Stimulated activated CD8-positive, alpha-beta memory T cell treated with anti-CD3 and anti-CD28 coated beads, Interleukin-4, amount 100 ng/mL, for 1 hour (primary cell): Measurements from ENCODE around the gene DMD.
"Not testable (repeated sequence)": the region's sequence is repeated elsewhere in the genome, so short reads cannot be mapped to it uniquely, and the experiment has no call there.

Source experiments
- DNase-seq, 2 donors: peaks; one replicate each; pipeline ENCODE4 v3.0.0-alpha.2; 2020; ENCODE audit warnings: low read depth in 2 of 2, low spot score in 1 of 2

Gene DMD

GRCh38 chrX:32087663-32088062 is 1123.7 kb downstream of the DMD start:
- no peak for DNase-seq

GRCh38 chrX:32084757-32085156 is 1126.6 kb downstream of the DMD start:
- no peak for DNase-seq

DNA sequence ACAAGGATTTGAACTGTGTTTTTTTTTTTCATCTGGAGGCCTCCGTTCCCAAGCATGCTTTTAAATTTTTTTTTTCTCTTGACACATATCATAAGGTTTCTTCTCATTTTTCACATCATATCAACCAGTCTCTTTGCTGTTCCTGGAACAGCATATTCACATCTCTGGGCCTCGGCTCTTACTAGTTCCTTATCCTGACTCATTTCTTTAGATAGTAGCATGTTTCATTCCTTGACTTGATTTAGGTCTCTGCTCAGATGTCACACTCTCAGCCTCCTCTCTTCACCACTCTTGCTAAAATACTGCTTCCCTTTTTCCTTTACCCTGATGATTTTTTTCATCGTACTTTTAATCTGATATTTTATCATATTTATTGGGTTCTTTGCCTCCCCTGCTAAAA is 1163.1 kb downstream of the DMD start:
- no peak for DNase-seq

GRCh38 chrX:32045149-32045548 is 1166.2 kb downstream of the DMD start:
- no peak for DNase-seq

- no peak for DNase-seq
Observed at GRCh38 chrX:32041181-32041580, 1170.2 kb downstream of the DMD start.

DNA sequence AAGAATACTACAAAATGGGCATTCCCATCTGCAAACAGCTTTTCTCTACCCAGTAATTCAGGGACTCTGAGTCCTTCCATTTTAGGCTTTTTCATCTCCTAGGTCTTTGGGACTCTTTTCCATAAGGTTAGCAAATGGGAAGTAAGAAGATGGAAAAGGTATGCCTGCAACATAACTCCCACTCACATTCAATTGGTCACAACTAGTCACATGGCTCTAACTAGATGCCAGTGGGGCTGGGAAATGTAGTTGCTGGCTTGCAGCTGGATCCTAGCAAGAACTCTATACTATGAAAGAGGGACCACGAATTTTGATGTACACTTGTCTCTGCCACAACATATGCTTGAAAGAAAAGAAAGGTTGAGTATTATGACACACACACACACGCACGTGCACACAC is 1184.6 kb downstream of the DMD start:
- DNase-seq, result no peak

DNA sequence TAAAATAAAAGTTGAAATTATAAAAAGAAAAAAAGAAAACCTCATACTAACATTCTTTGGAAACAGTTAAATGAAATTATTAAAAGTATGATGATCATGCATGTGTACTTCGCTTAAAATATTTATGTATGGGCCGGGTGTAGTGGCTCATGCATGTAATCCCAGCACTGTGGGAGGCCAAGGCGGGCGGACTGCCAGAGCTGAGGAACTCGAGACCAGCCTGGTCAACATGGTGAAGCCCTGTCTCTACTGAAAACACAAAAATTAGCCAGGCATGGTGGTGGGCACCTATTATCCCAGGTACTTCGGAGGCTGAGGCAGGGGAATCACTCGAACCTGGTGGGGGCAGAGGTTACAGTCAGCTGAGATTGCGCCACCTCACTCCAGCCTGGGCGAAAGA is 1187.3 kb downstream of the DMD start:
- DNase-seq, result no peak

- no peak for DNase-seq
Observed at GRCh38 chrX:32016195-32016594, 1195.2 kb downstream of the DMD start.

- no peak for DNase-seq
Observed at GRCh38 chrX:32010948-32011347, 1200.4 kb downstream of the DMD start.

- DNase-seq, result no peak
Observed at GRCh38 chrX:32010212-32010611, 1201.1 kb downstream of the DMD start.

GRCh38 chrX:31993637-31994036 is 1217.7 kb downstream of the DMD start:
- no peak for DNase-seq

- DNase-seq, result no peak
Observed at GRCh38 chrX:31988975-31989374, 1222.4 kb downstream of the DMD start.

- DNase-seq, result no peak
Observed at GRCh38 chrX:31981546-31982062, 1229.7 kb downstream of the DMD start.

DNA sequence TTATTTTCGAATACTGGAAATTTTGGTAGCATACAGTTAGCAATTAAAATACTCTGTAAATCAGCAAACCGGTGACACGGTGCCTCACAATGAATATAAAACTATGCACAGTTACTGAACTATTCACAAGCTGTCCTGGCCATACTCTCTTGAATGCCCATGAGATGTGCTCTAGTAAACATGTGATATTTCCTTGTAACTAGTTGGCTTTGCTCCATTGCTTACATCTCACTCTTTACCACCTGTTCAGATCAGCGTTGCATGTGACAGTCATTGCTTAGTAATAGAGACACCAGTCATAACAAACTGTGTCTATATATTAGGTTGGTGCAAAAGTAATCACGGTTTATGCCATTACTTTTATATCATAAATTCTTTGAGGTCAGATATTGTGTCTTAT is 1241.6 kb downstream of the DMD start:
- no peak for DNase-seq

GRCh38 chrX:31962256-31962655 is 1249.1 kb downstream of the DMD start:
- no peak for DNase-seq

DNA sequence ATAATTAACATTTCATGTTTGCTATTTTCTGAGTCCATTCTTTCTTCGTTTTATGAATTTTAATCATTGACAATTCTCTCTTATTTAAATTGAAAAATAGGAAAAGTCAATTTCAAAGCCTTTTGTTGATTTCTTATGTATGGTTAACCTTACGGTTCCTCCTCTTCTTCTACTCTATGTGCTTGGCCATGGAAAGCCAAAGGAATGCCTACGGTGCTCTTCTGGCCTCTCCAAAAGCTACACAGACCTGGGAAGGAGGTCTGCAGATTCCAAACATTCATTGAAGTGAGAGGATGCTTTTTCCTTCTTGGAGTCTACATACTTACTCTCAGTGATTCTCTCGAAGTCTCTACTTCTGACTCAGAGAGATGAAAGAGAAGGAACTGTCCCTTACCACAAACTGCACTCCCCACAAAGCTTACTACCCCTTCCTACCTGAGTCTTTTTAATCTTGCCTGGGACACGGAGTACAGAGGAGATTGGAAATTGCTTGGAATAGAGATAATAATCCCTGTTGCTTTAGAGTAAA is 1276.4 kb downstream of the DMD start:
- no peak for DNase-seq

DNA sequence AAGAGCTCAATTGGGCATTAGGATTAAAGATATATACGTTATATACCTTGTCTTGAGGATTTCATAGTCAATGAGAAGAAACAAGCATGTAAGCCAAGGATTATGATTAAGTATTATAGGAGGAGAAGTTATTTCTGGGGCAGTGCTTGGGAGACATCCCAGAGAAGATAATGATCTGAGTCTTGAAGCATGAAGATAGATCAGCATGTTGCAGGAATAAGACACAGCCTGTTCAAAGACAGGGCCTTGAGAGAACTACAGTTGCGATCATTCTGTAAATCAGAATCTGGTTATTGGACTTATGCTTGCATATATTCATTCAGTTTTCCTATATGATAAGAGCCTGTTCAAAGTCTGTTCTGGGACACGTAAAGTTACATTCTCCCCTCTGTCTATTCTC is 1277.3 kb downstream of the DMD start:
- no peak for DNase-seq

DNA sequence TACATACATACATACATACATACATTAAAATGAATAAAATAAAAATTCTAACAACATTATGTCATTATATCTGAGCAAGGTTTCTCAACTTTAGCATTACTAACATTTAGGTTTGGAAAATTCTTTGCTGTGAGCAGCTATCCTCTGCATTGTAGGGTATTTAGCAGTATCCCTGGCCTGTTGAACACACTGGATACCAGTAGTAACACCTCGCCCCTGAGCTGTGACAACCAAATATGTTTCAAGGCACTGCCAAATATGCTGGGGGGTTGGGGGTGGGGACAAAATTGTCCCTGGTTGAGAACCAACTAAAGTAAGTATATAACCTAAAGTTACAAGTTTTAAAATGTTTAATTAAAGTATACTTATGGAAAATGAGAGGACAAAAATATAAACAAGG is 1278.6 kb downstream of the DMD start:
- DNase-seq, result no peak

DNA sequence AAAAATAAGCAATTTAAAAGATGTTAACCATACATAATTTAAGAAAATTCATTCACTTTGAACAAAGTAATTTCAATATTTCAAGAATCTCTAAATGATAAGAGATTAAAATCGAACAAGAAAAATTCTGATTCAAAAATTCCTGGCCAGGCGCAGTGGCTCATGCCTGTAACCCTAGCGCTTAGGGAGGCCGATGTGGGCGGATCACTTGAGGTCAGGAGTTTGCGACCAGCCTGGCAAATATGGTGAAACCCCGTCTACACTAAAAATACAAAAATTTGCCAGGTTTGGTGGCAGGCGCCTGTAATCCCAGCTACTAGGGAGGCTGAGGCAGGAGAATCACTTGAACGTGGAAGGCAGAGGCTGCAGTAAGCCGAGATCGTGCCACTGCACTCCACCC is 1279.0 kb downstream of the DMD start:
- DNase-seq, result not testable (repeated sequence)

- DNase-seq, result no peak
Observed at GRCh38 chrX:31931225-31931624, 1280.1 kb downstream of the DMD start.

GRCh38 chrX:31929366-31929765 is 1282.0 kb downstream of the DMD start:
- no peak for DNase-seq

DNA sequence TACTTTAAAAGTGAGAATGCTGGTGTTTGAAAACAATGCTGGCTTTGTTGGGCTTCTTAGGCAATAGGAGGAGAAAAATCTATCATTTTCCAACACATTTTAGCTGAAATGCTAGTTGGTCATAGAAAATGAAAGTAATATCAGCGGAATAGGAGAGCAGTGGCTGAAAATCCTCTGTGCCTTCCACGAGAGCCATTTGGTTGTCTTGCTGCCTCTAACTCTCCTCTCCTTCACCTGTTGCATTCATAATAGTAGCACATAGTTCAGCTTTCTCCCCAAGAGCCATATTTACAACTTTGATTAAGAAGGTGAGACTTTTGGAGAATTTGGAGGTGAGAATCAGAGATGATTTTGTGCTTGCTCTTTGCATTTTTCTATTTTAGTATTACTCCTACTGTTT is 1290.1 kb downstream of the DMD start:
- no peak for DNase-seq

- DNase-seq, result no peak
Observed at GRCh38 chrX:31909850-31910572, 1301.3 kb downstream of the DMD start.
